ENCODE measurements around the gene BMP5. TPM values are rescaled to one million over a fixed set of nuclear protein-coding genes. Genes with fewer than 3 reads are reported as not detected.

Gene BMP5
- total RNA-seq, 4 donors from 2014 or later = 0.13 TPM; not detected in 3

- H3K36me3 ChIP-seq = no peaks in the 10 kb centered on the region
- no peak overlapping the region for H3K4me3 ChIP-seq
- H3K27ac ChIP-seq = no peak overlapping the region
- H3K9me3 ChIP-seq = no peaks in the 10 kb centered on the region
- H3K27me3 ChIP-seq = no peaks in the 10 kb centered on the region
- TF ChIP-seq CTCF (IDR thresholded peaks at IDR 0.05) = no peak
- no peak for TF ChIP-seq POLR2A (IDR thresholded peaks at IDR 0.05)
- no peak for TF ChIP-seq POLR2AphosphoS5 (IDR thresholded peaks at IDR 0.05)
- no peak for TF ChIP-seq EP300 (IDR thresholded peaks at IDR 0.05)
- H3K4me1 ChIP-seq = no peaks in the 10 kb centered on the region
- no peak for DNase-seq (ENCODE audit: low spot score in 2 of 2)
These were observed 145.7 kb downstream of the BMP5 start for GRCh38 chr6:55729665-55730064.

GRCh38 chr6:55726144-55726543 lies 149.2 kb downstream of the BMP5 start:
- Histone ChIP-seq H3K4me3 (no peak overlapping the region), H3K36me3 (no peaks in the 10 kb centered on the region), H3K9me3 (no peaks in the 10 kb centered on the region), H3K27ac (no peak overlapping the region), H3K4me1 (no peaks in the 10 kb centered on the region), H3K27me3 (no peaks in the 10 kb centered on the region)
- DNase-seq (ENCODE audit: low spot score in 2 of 2) = no peak
- WGBS = 35% methylated on average over 1 of the region's 1 CpG
- TF ChIP-seq EP300 (IDR thresholded peaks at IDR 0.05) (no peak), POLR2AphosphoS5 (IDR thresholded peaks at IDR 0.05) (no peak), CTCF (IDR thresholded peaks at IDR 0.05) (no peak), POLR2A (IDR thresholded peaks at IDR 0.05) (no peak)

- Histone ChIP-seq H3K27me3 (no peaks in the 10 kb centered on the region), H3K4me1 (no peaks in the 10 kb centered on the region), H3K9me3 (no peaks in the 10 kb centered on the region), H3K27ac (no peak overlapping the region), H3K36me3 (no peaks in the 10 kb centered on the region), H3K4me3 (no peak overlapping the region)
- WGBS = 67% methylated on average over 4 of the region's 4 CpGs
- no peak for TF ChIP-seq EP300 (IDR thresholded peaks at IDR 0.05)
- TF ChIP-seq CTCF (IDR thresholded peaks at IDR 0.05) = no peak
- TF ChIP-seq POLR2AphosphoS5 (IDR thresholded peaks at IDR 0.05) = no peak
- TF ChIP-seq POLR2A (IDR thresholded peaks at IDR 0.05) = no peak
- no peak for DNase-seq (ENCODE audit: low spot score in 2 of 2)
These were observed 160.6 kb downstream of the BMP5 start for GRCh38 chr6:55714831-55715230.

- WGBS = 28% methylated on average over 3 of the region's 3 CpGs
- H3K4me3 ChIP-seq = no peak overlapping the region
- no peaks in the 10 kb centered on the region for H3K9me3 ChIP-seq
- no peaks in the 10 kb centered on the region for H3K27me3 ChIP-seq
- H3K36me3 ChIP-seq = no peaks in the 10 kb centered on the region
- H3K27ac ChIP-seq = no peak overlapping the region
- no peak for DNase-seq (ENCODE audit: low spot score in 2 of 2)
- TF ChIP-seq POLR2AphosphoS5 (IDR thresholded peaks at IDR 0.05) = no peak
- no peak for TF ChIP-seq EP300 (IDR thresholded peaks at IDR 0.05)
- H3K4me1 ChIP-seq = no peaks in the 10 kb centered on the region
These were observed 162.0 kb downstream of the BMP5 start for GRCh38 chr6:55713436-55713835.

- no peak for TF ChIP-seq POLR2A (IDR thresholded peaks at IDR 0.05)
- no peak for TF ChIP-seq CTCF (IDR thresholded peaks at IDR 0.05)
- no peak for TF ChIP-seq EP300 (IDR thresholded peaks at IDR 0.05)
- no peak for TF ChIP-seq POLR2AphosphoS5 (IDR thresholded peaks at IDR 0.05)
- H3K4me1 ChIP-seq = no peaks in the 10 kb centered on the region
- DNase-seq (ENCODE audit: low spot score in 2 of 2) = no peak
- no peaks in the 10 kb centered on the region for H3K36me3 ChIP-seq
- 94% methylated on average over 1 of the region's 1 CpG for WGBS
- no peaks in the 10 kb centered on the region for H3K27me3 ChIP-seq
- no peaks in the 10 kb centered on the region for H3K9me3 ChIP-seq
- H3K4me3 ChIP-seq = no peak overlapping the region
- H3K27ac ChIP-seq = no peak overlapping the region
These were observed 166.7 kb downstream of the BMP5 start for GRCh38 chr6:55708711-55709110.

All from suprapubic skin (tissue), 4 donors.